Measurements from ENCODE around the gene RFC4. TPM values are rescaled to one million over a fixed set of nuclear protein-coding genes. Genes with fewer than 3 reads are reported as not detected.

The RFC4 gene
- total and polyA plus RNA-seq, 2 of the 4 experiments (the other 2 are of a cell fraction) = 19.5 to 27.9 TPM

- Histone ChIP-seq H3K4me3 (ENCODE audit: insufficient read depth, low read depth, low read length) (no peak overlapping the region), H3K27ac (ENCODE audit: insufficient read depth, low read length) (no peak overlapping the region), H3K14ac (replicated peaks; ENCODE audit: low read depth, low read length) (no peak overlapping the region), H2BK20ac (ENCODE audit: low read depth, low read length) (no peak overlapping the region), H4K8ac (ENCODE audit: low read depth in 2 of 2, low read length in 2 of 2) (no peak overlapping the region), H3K4me2 (ENCODE audit: low read depth, low read length) (no peak overlapping the region), H2AK5ac (ENCODE audit: low read depth, low read length) (no peak overlapping the region), H3K9me3 (ENCODE audit: control insufficient read depth, insufficient read depth, low read length) (no peaks in the 10 kb centered on the region), H3K27me3 (ENCODE audit: control insufficient read depth, insufficient read depth, low read length) (no peaks in the 10 kb centered on the region), H3K79me1 (ENCODE audit: low read depth in 1 of 2, low read length in 2 of 2) (no peaks in the 10 kb centered on the region), H3K9ac (ENCODE audit: low read depth, low read length) (no peak overlapping the region), H4K20me1 (ENCODE audit: insufficient read depth, low read length) (no peaks in the 10 kb centered on the region), H4K91ac (ENCODE audit: insufficient read depth, low read depth, low read length) (no peak overlapping the region), H3K56ac (ENCODE audit: extremely low read depth, insufficient read depth, low read length) (no peak overlapping the region), H2BK120ac (ENCODE audit: low read depth, low read length) (no peak overlapping the region), H2BK5ac (ENCODE audit: low read depth, low read length, poor library complexity, severe bottlenecking) (no peak overlapping the region), H3K4ac (ENCODE audit: low read depth, low read length) (no peak overlapping the region), H3K9me1 (ENCODE audit: insufficient read depth, low read length) (no peaks in the 10 kb centered on the region), H4K5ac (ENCODE audit: low read depth, low read length) (no peak overlapping the region), H3K4me1 (ENCODE audit: control insufficient read depth, insufficient read depth, low read length) (no peaks in the 10 kb centered on the region), H3K18ac (ENCODE audit: low read depth, low read length) (no peak overlapping the region), H3K36me3 (ENCODE audit: control insufficient read depth, insufficient read depth, low read length) (no peaks in the 10 kb centered on the region), H2AFZ (replicated peaks; ENCODE audit: low read length, poor library complexity) (no peak overlapping the region), H2AK9ac (replicated peaks; ENCODE audit: low read depth, low read length, poor library complexity) (no peak overlapping the region), H3K23ac (ENCODE audit: low read depth, low read length) (no peak overlapping the region), H2BK15ac (ENCODE audit: low read depth, low read length) (no peak overlapping the region)
- ChIA-PET CTCF (no interaction called here), POLR2A (ENCODE audit: unreplicated experiment) (no interaction called here)
- DNase-seq (no peak), ATAC-seq (ENCODE audit: low read depth) (no peak)
- TF ChIP-seq ELK1 (IDR thresholded peaks at IDR 0.05; ENCODE audit: borderline replicate concordance, low read depth, low read length) = no peak
- intact Hi-C loops (cut with micrococcal nuclease) = no loop called here
- no TSS peak for BruUV-seq (replicated peaks)
- in situ Hi-C loops (cut with MboI; ENCODE audit: low sequenced_read_pairs) = no loop called here
- no CpG with 5 or more reads among the region's 8 CpGs for WGBS, 2 experiments (ENCODE audit: extremely low coverage in 2 of 2, insufficient read length in 1 of 2)
- dilution Hi-C loops (cut with HindIII; ENCODE audit: low sequenced_read_pairs, unreplicated experiment) = no loop called here
Observed at GRCh38 chr3:186757686-186758220, 48.5 kb downstream of the RFC4 start.
